ENCODE measurements around the gene AP2B1.

- TF ChIP-seq POLR2A (IDR thresholded peaks at IDR 0.05) (no peak), POLR2AphosphoS5 (IDR thresholded peaks at IDR 0.05) (no peak)
Observed at GRCh38 chr17:35575759-35576158, 11.4 kb upstream of the AP2B1 start.

Measured in sigmoid colon (tissue), 4 donors.